HL-60 (cell line): Measurements from ENCODE around the gene GNG2.

Experiments used
- DNase-seq, 2 experiments: peaks; one replicate each; pipeline ENCODE4 v3.0.0-alpha.2; 2010 to 2020; ENCODE audit warnings: low read depth in 1 of 2, low spot score in 1 of 2
- H3K27ac ChIP-seq: fragments of 250-450 bp; sonication (Bioruptor Pico); replicated peaks from 2 replicates; pipeline ENCODE4 v1.5.1; 2020; ENCODE audit warnings: mild to moderate bottlenecking, moderate library complexity
- H3K27me3 ChIP-seq: fragments of 250-450 bp; sonication (Bioruptor Pico); 2 replicates; pipeline ENCODE4 v1.5.1; 2021; ENCODE audit warnings: mild to moderate bottlenecking, moderate library complexity; ENCODE audit not compliant: insufficient read depth, poor library complexity, severe bottlenecking
- H3K4me3 ChIP-seq: replicated peaks from 2 replicates; pipeline ENCODE4 v1.5.1; 2011; ENCODE audit warnings: mild to moderate bottlenecking, control low read depth, low read length; ENCODE audit not compliant: insufficient read depth
- GABPA ChIP-seq: IDR thresholded peaks from 2 replicates; pipeline ENCODE4 v1.6.1; 2012; ENCODE audit warnings: low read depth
- POLR2AphosphoS5 ChIP-seq: IDR thresholded peaks from 2 replicates; pipeline ENCODE4 v1.6.1; 2012; ENCODE audit warnings: low read depth
- SPI1 ChIP-seq: IDR thresholded peaks from 2 replicates; pipeline ENCODE4 v1.6.1; 2012; ENCODE audit warnings: low read depth, mild to moderate bottlenecking, borderline replicate concordance
- TF ChIP-seq, protein P1 (sequence below): IDR thresholded peaks from one replicate; pipeline ENCODE4 v1.5.1; 2011; ENCODE audit warnings: low read length, control low read depth, inconsistent platforms; ENCODE audit not compliant: insufficient read depth
- TF ChIP-seq, protein P2 (sequence below): IDR thresholded peaks from 2 replicates; pipeline ENCODE4 v1.6.1; 2012; ENCODE audit warnings: low read depth; ENCODE audit not compliant: insufficient replicate concordance

Gene GNG2

DNA sequence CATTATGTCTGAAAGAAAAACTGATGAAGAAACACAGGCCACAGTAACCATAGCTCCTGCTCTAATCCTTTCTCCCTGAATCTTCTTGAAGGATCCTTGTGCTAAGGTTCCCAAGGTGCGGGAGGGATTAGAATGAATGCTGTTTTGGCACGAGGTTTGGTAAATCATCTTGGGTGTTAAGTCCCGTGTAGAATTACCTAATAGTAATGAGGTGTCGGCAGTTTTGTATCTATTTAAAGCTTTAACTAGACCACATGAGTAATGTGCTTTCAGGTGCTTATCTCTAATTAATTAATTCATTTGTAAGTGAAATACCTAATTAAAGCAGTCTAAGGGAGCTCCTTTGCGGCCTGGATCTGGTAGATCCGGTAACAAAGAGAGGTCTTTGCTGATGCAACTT lies 53.9 kb downstream of the GNG2 start:
- Histone ChIP-seq H3K27ac (no peak overlapping the region), H3K4me3 (no peak overlapping the region), H3K27me3 (no peaks in the 10 kb centered on the region)
- DNase-seq, result no peak
- no peak for TF ChIP-seq SPI1
- no peak for TF ChIP-seq GABPA
- TF ChIP-seq, protein P1, sequence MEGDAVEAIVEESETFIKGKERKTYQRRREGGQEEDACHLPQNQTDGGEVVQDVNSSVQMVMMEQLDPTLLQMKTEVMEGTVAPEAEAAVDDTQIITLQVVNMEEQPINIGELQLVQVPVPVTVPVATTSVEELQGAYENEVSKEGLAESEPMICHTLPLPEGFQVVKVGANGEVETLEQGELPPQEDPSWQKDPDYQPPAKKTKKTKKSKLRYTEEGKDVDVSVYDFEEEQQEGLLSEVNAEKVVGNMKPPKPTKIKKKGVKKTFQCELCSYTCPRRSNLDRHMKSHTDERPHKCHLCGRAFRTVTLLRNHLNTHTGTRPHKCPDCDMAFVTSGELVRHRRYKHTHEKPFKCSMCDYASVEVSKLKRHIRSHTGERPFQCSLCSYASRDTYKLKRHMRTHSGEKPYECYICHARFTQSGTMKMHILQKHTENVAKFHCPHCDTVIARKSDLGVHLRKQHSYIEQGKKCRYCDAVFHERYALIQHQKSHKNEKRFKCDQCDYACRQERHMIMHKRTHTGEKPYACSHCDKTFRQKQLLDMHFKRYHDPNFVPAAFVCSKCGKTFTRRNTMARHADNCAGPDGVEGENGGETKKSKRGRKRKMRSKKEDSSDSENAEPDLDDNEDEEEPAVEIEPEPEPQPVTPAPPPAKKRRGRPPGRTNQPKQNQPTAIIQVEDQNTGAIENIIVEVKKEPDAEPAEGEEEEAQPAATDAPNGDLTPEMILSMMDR, result no peak
- no peak for TF ChIP-seq POLR2AphosphoS5
- TF ChIP-seq, protein P2, sequence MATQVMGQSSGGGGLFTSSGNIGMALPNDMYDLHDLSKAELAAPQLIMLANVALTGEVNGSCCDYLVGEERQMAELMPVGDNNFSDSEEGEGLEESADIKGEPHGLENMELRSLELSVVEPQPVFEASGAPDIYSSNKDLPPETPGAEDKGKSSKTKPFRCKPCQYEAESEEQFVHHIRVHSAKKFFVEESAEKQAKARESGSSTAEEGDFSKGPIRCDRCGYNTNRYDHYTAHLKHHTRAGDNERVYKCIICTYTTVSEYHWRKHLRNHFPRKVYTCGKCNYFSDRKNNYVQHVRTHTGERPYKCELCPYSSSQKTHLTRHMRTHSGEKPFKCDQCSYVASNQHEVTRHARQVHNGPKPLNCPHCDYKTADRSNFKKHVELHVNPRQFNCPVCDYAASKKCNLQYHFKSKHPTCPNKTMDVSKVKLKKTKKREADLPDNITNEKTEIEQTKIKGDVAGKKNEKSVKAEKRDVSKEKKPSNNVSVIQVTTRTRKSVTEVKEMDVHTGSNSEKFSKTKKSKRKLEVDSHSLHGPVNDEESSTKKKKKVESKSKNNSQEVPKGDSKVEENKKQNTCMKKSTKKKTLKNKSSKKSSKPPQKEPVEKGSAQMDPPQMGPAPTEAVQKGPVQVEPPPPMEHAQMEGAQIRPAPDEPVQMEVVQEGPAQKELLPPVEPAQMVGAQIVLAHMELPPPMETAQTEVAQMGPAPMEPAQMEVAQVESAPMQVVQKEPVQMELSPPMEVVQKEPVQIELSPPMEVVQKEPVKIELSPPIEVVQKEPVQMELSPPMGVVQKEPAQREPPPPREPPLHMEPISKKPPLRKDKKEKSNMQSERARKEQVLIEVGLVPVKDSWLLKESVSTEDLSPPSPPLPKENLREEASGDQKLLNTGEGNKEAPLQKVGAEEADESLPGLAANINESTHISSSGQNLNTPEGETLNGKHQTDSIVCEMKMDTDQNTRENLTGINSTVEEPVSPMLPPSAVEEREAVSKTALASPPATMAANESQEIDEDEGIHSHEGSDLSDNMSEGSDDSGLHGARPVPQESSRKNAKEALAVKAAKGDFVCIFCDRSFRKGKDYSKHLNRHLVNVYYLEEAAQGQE, result no peak

GRCh38 chr14:51917193-51917592 lies 56.8 kb downstream of the GNG2 start:
- Histone ChIP-seq H3K27me3 (no peaks in the 10 kb centered on the region), H3K4me3 (no peak overlapping the region), H3K27ac (no peak overlapping the region)
- no peak for DNase-seq
- no peak for TF ChIP-seq POLR2AphosphoS5

DNA sequence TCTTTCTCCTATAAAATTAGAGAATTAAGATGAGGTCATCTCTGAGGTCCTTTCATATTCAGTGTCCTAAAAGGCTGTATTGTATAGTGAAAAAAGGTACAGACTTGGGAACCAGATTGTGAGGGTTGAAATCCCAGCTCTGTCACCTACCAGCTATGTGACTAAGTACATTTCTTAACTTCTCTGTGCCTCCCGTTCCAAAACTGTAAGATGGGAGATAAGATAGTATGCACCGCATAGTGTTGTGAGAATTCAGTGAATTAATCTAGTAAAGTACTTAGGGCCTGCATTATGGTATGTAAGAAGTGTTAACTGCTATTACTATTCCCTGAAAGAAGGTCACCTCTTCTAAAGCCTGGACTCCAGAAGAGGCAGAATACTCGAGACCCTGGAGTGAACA lies 60.6 kb downstream of the GNG2 start:
- Histone ChIP-seq H3K27ac (no peak overlapping the region), H3K4me3 (no peak overlapping the region), H3K27me3 (no peaks in the 10 kb centered on the region)
- no peak for DNase-seq
- TF ChIP-seq GABPA (no peak), SPI1 (no peak), POLR2AphosphoS5 (no peak)
- TF ChIP-seq, protein P2, result no peak
- TF ChIP-seq, protein P1, result no peak

DNA sequence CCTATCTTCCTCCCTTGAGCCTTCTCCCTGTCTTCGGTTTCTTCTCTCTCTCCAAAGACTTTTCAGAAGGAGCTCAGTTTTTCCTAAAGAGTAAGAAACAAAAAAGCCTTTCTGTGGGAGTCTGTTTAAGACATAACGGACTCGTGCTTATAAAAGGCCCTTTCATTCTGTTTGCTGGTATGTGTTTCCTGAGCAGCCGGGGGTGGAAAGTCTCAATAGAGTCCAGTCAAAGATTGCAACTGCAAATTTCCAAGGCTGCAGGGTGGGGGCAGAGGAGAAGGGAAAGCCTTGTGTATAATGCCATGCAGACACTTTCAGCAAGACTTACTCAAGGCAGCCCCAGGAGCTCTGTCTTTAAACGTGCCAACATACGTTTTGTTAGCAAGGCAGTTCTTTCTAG lies 62.2 kb downstream of the GNG2 start:
- TF ChIP-seq GABPA (no peak), POLR2AphosphoS5 (no peak)
- TF ChIP-seq, protein P2, result no peak
- TF ChIP-seq, protein P1, result no peak
- Histone ChIP-seq H3K4me3 (no peak overlapping the region), H3K27me3 (no peaks in the 10 kb centered on the region), H3K27ac (no peak overlapping the region)
- no peak for DNase-seq
